ENCODE data around the gene ACBD6.

Gene ACBD6

DNA sequence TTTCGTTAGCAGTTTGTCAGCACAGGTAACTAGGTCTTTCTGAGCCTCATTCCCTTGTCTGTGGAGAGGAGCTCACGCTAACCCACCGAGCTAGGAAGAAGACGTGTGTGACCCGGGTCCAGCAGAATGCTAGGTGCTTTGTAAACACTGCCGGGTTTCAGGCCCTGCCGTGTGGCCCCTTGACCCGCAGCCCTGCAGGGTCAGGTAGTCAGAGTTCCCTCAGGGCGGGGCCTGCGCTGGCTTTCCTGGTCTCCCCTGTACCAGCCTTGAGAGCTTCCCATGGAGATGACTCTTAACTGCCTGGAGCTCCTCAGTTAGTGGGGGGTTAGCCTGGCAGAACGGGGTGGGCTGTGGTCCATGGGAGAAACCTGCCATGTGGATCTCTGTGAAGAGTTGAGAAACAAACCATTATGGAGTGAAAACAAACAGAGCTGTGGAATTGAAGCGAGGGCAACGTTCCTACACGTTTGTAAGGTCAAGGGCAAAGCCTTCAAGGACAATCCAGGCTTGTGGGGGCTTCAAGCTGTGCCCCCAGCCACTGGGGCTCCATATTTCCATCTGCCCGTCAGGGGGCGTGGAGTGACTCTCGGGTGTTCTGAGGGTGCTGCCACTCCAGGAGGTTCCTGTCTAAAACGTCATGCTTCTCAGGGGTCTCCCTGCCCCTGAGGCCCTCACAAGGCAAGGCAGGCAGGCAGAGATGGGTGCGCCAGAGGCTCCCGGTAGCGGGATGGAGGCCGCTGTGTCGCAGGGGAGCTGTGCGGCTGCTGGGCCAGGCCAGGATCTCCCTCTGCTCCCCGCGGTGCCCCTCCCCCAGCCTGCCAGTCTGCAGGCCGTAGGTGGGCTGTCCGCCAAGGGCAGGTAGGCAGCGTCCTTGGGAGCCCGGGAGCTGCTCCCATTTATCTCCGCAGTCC is 248.5 kb downstream of the ACBD6 start:
- no peak for DNase-seq

DNA sequence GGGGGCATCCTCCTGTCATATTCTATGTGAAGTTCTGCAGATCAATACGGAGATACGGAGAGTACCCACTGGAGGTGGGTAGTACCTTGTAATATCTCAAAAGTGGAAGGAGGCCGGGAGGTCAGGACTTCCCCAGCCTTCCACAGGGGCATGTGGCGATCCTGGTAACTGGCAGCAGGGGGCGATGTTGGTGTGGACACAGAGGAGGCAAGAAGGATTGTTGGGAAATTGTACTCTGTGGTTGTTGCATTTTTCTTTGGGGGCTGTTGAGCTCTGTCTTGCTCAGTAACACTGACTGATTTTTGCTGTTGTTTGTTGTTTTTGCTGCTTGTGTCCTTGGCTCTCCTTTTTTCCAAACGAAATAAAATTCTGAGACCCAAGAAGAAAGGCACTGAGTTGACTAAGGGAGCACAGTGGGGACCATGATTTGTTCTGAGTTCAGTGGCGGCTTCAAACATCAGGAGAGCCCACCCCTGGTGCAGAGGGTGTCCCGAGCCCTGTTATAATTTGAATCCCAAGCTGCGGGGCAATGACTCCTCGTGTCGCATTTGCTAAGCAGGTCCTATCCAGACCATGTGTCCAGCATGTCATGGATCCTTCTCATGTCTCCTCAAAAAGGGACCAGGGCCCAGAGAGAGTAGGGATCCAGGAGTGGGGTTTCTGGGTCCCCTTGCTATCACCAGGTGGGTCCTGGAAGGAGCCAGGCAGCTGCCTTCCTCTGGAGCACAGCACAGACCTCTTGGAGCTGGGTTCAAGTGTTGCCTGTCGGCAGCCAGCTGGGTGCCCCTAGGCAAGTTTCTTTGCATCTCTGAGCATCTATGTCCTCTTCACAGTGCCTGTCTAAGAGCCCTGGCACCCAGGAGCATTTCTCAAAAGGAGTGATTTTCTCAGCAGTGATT is 249.5 kb downstream of the ACBD6 start:
- no peak for DNase-seq

DNA sequence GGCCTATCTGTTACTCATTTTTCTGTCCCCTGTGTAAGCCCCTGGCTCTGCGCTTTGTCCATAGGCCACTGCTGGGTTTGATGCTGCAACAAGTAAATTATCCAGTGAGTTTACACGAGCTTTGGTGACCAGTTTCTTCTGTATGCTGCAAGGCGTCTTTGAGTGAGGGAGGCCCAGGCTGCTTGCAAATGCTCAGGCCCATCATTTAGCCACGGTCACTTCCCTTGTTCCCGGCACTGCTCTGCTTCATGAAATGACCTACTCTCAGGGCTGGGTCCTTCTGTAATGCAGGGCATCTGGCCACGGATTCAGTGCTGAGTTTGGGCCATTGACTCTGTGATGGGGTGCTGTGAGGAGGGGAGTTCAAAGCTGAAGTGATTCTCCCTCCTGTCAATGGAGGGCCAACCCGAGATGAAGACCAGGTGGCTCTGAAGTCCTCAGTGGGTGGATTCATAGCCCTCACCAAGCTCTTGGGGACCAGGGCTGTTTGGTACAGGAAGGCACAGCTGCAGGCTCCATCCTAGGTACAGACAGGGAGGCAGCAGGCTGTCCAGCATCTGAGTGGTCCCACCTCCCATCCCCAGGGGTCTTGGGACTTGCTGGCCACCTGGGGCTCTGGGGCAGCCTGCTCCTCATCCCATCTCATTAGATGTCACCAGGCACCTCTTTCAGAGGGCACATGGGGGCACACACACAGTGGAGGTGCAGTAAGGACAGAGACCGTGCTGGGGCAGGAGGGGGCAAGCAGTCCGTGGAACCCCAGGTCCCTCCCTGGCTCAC is 250.7 kb downstream of the ACBD6 start:
- DNase-seq: no peak

DNA sequence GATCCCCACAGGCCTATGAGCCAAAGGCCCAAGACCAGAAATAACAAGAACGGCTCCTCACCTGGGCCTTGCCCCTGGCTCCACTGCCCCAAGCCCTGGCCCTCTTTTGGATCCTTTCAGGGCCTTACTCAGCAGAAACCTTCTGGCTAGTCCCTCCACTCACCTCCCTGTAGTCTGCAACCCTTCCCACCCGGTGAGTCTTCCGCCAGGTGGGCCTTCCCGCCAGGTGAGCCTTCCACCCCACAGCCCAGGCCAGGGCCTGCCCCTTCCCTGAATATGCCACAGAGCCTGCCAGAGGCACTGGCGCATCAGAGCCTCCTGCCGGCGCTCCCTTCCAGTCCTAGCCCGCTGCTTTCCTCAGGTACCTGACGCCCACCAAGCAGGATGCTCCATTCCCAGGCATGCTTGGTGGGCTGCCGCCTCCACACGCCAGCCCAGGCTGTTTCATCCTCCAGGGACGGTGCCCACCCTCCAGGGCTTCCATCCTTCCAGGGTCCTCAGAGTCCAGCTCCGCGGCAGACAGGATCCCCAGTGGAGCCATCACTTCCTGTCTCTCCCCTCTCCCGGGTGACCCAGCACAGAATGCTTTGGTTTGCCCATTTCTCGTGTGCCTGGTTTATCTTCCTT is 251.4 kb downstream of the ACBD6 start:
- no peak for DNase-seq

DNA sequence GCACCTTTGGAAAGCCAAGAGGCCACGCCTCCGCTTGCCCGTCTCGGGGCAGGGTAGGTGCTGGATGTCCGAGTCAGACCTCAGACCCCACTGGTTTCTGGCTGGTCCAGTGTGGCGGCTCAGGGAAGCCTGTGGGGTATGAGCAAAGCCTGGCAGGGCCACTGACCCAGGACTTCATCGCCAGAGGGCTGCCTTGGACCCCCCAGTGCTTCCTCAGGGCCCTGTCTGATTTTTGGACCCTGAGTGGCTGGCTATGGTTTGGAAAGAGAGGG is 251.9 kb downstream of the ACBD6 start:
- no peak for DNase-seq

DNA sequence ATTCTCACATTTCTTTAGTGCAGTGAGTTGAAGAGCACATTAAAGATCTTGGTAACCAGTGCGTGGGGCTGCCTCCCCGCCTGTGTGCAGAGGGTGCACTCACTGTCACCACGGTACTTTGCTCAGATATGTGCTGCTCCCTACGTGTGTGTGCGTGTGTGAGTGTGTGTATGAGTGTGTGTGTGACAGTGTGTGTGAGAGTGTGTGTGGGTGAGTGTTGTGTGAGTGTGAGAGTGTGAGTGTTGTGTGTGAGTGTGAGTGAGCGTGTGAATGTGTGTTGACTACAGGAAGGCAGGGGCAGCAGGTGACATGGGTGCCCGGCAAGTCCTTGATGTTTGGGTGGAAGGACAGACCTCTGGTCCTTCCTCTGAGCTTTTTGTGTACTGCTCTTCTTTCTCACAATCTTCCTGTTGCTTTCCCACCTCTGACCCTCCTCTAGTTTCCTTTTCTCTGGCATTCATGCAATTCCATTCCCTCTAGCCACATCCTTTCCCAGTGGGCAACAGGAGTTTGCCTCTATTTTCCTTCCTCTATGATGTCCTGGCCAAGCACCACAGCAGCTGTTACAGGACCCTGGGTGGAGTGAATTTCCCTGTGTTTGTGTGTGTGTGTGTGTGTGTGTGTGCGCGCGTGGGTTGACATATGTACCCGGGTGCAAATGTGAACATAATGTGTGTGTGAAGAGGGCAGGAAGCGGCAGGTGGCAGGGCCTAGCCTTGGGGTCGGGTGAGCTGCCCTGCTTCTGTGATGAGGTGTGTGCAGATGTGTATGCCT is 252.5 kb downstream of the ACBD6 start:
- DNase-seq: no peak

DNA sequence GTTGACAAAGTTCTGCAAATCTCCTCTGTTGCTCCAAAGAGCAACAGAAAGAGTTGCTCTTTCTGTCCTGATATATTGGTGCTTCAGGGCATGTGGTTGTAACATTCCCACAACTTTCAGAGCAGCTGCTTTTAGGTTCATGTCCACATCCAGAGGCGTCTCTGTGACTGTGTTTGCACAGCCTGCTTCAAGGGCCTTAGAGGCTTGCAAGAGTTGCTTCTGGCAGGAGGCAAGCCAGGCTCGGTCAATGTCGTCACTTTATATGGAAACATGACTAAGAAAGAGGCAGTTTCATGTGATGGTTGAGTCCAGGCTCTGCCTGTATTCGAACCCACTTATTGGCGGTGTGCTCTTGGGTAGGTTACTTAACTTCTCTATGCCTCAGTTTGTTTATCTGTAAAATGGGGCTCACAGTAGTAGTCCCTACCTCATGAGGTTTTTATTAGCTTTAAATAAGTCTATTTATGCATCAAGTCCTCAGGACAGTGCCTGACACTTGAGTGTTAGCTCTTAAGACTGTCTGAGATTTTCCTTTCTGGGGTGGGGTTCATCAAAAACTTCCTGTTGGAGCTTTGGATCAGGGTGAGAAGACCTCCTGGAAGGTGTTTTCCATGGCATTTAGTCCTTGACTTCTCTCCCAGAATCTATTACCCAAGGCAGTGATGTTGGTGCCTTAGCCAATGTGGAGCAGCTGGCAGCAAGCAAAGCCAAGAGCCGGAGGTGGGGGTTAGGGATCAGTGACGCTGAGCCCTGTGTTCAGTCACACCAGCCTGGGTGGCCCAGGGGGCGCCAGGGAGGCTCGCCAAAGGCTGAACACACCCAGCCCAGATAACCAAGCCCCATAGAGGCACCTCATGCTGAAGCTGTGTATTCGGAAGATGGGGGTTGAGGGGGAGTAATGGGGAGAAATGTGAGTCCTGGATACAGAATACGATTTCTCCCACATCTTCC is 253.4 kb downstream of the ACBD6 start:
- DNase-seq: no peak

DNA sequence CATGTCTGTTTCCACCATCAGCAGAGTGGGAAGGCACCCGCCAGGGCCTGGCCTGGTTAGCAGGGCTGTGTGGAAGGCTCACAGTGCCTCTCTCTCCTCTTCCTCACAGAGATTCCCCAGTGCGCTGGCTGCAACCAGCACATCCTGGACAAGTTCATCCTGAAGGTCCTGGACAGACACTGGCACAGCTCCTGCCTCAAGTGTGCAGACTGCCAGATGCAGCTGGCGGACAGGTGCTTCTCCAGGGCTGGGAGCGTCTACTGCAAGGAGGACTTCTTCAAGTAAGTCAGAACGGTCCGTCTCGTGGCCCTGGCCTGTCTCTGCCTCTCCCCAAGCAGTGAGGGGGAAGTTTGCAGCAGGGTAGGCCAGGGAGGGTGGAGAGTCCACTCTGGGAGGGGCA is 254.2 kb downstream of the ACBD6 start:
- no peak for DNase-seq

DNA sequence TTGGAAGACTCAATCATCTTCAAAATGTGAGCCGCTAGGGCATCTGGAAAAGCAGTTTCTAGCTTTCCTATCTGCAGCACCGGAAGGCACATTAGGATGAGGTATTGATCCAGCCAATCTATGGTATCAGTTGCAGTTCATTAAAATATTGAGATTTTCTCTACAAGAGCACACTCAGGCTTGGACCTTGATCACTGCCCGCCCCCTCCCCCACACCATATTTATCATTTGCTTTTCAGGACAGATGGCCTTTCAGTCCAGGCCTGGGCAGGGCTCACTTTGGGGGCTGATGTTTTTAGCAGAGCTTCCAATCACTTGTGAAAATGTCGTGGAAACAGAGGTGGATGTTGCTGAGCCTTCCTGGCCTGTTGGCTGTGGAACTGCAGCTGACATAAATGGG is 254.8 kb downstream of the ACBD6 start:
- DNase-seq: no peak

DNA sequence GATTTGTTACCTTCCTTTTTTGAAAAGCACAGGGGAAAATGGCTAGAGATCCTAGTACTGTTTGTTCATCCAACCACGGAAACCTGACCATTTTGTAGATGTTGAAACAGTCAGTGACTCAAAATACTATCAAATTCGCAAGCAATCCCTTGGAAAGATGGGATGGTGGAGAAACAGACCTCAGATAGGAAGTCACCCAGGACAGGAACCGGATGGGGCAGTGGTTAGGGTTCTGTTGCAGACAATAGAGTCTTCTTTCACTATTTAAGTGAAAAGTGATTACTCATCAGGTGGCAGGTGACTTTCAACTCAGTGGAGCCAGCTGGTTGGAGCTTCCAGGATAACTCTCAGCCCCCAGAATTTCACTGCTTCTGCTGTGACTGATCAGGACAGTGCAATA is 255.3 kb downstream of the ACBD6 start:
- no peak for DNase-seq

DNA sequence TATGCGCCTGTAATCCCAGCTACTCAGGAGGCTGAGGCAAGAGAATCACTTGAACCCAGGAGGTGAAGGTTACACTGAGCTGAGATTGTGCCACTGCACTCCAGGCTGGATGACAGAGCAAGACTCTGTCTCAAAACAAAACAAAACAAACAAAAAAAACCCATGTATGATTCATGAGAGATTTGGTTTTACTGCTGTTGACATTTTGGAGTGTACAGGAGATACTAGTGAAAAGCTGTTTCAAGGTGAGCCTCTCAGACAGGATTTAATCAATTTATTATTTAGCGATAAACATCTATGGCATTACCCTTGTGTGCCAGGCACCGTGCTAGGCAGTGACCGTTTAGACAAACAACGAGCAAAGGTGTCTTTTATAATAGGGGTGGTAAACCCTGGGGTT is 255.8 kb downstream of the ACBD6 start:
- DNase-seq: no peak

DNA sequence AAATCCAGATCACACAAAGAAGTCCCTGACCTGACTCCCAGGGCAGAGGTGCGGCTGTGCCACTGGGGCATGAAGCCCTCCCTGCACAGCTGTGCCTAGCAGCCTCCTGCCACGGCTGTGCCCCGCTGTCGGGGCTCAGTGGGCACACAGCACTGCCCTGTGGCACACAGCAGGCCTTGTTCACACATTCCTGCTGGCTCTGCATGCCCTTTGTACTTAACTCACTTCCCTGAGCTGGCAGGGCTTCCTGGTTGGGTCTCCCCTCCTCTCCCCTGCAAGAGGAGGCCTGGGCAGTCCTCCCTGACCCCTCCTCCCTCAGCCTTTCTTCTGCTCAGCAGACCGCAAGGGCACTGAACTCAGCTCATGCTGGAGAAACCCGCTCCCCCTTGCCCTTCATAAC is 257.5 kb downstream of the ACBD6 start:
- no peak for DNase-seq

DNA sequence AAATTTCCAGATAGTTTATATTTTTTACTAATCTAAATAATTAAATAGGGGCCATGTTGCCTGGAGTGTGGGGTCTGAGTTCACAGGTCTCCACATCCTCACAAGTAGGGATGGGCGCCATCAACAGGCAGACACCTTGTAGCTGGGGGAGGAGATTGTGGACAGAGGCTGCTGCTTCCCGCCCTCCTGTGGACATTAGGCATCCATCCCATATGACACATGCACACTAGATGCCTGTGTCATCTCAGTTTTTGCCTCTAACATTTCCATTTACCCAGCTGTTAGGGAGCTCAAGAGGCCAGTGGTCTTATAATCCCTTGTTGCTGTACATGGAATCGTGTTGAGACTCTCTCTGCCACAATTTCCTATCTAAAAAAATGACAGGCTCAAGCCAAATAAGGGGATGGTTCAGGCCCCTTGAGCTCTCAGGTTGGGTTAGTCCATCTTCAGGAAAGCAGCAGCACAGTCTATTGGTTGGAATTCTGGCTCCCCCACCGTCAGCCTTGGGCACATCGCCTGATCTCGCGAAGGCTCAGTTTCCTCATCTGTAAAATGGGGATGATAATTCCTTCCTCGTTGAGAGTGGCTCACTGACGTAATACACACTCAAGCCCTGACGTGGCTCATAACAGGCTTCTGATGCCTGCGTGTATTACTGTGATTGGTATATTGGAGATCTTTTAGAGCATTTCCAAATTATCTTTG is 258.7 kb downstream of the ACBD6 start:
- no peak for DNase-seq

DNA sequence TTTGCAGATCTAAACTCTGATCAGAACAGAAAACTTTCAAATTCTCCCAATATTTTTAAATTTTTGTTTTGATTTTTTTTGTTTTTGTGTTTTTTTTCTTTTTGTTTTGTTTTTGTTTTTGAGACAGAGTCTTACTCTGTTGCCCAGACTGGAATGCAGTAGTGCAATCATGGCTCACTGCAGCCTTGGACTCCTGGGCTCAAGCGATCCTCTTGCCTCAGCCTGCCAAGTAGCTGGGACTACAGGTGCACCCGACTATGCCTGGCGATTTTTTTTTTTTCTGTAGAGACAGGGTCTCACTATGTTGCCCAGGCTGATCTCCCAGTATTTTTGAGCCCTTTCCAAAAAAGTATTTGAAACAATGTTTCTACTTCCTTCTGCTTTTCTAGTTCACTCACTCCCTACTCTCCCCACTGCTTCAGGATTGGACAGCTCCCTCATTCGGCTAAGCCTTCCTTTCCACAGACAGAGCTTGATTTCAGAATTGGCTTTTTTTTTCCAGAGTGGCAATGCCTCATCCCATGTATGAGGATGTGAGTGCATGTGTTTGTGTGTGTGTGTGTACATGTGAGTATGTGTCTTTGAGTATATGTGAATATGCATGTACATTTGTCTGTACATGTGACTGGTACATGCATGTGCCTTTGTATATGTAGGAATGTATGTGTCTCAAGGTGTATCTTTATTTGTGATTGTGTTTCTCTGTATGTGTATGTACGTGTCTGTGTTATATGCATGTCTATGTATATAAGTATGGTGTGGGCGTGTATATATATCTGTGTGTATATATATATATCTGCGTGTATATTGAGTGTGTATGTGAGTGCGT is 260.4 kb downstream of the ACBD6 start:
- DNase-seq: no peak

DNA sequence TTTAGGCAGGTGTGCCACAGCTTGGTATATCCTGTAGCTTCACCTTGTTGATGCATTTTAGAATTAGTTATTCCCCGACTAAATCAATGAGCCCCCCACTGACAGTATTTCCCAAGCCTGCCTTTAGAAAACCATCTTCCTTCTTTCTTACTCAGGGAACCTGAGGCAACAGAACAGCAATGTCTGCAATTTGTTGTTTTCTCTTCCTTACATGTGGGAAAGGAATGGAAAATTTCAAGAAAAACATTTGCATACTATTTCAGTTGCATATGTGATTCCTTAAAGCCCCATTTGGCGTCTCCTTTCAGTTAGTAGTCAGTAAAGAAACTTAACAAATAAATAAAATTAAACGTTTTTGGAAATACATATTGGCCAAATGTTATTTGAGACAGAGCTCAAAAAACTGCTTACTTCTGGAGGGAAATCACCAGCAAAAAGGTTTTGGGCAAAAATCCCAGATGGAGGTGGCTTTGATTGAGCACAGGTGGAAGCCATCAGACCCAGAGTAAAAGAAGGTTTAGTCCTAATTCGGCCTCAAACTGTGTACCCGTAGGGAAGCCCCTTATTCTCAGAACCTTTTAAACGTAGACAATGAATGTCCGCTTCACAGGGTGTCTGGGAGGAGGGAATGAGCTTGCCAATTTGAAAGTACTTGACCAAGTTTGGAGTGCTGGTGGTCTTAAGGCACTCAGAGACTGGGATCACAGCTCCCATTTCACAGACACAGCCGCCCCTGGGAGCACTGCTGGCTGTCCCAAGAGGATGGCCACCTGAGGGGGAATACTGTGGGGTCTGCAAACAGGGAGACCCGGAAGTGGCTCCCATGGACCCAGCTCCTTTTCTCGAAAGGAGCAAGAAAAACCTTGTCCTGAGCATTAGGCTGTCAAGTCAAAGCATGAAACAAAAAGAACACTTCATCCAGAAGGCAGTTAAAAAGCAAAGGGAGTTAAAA is 263.0 kb downstream of the ACBD6 start:
- no peak for DNase-seq

DNA sequence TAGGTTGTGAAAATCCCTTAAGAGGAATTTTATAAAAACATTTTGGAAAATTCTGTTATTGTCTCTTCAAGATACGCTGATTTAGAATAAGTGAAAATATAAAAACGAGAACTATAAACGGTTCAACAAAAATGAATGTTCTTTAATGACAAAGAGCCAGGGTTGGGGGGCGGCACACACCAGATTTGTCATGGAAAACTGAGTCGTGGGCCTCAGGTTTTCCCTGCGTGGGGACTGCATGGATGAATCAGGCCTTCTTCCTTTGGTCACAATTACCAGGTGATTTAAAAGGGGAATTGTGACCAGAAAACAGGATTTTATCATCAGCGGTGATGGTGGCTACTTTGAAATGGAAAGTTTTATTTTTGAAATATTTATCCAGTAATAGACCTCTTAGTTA is 263.7 kb downstream of the ACBD6 start:
- DNase-seq: no peak
